DOHH2 (cell line): ENCODE data around the gene CCDC63.

Source experiments
- CTCF ChIP-seq: fragments of 200-600 bp; sonication (generic); IDR thresholded peaks from one replicate; pipeline ENCODE4 v1.5.1; 2014; ENCODE audit warnings: antibody characterized with exemption, mild to moderate bottlenecking, low read depth, low read length; ENCODE audit not compliant: poor library complexity, severe bottlenecking
- EZH2phosphoT487 ChIP-seq: fragments of 200-600 bp; sonication (generic); IDR thresholded peaks from 2 replicates; pipeline ENCODE4 v1.6.1; 2017; ENCODE audit warnings: borderline replicate concordance, mild to moderate bottlenecking, antibody characterized with exemption, low read length, moderate library complexity, mixed read lengths

- TF ChIP-seq EZH2phosphoT487 = no peak
- no peak for TF ChIP-seq CTCF
Observed at GRCh38 chr12:110922652-110923051, 75.9 kb downstream of the CCDC63 start.
